HG03045 (cell line): ENCODE data around the gene GDF3.
"Not testable (repeated sequence)": the region's sequence is repeated elsewhere in the genome, so short reads cannot be mapped to it uniquely, and the experiment has no call there.

ENCODE experiments used
- ATAC-seq: cut with Tn5 transposase; IDR thresholded peaks from one replicate; pipeline ENCODE4 v1.9.1; 2021; ENCODE audit warnings: mild to moderate bottlenecking, moderate library complexity; ENCODE audit not compliant: unreplicated experiment

The GDF3 gene

DNA sequence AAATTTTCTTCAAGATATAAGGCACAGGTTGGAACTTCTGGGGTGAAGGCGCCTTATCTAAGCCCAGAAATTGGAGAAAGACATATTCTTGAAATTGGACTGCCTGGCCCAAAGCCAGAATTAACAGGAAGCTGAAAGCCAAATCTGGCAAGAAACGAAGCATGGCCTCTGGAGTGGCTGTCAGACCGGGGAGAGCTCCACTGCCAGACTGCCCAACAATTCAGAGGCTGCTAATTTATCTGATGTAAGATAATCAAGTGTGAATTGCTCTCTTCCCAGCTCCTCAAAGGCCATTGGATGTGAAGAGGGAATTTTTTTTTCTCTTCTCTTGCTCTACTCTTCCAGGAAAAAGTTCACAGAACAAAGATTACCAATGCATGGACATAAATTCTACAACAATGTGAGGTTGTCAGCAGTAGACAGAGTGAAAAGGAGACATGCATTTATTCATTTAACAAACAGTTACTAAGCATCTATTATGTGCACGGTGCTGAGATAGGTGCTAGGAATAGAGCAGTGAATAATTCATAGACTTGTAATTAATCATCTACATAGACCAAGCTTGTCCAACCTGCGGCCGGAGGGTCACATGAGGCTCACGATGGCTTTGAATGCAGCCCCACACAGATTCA is at the start of gene GDF3:
Gene GDF3, minus strand, starts transcription at position 210 of the 632 bp plus-strand sequence. Its CDS starts 47 bp downstream, at position 163.
- no peak for ATAC-seq

DNA sequence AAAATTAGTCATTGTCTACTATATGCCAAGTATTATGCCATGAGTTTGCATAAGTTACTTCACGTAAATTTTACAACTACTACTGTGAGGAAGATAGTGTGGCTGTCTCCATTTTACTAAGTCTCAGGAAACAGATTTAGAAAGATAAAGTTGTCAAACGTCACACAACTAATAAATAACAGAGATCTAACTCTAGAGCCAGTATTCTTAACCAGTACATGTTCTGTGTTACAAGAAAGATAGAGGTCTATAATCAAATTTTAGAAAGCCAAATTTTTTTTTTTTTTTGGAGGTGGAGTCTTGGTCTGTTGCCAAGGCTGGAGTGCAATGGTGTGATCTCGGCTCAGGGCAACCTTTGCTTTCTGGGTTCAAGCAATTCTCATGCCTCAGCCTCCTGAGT is 37.4 kb upstream of the GDF3 start:
- no peak for ATAC-seq

DNA sequence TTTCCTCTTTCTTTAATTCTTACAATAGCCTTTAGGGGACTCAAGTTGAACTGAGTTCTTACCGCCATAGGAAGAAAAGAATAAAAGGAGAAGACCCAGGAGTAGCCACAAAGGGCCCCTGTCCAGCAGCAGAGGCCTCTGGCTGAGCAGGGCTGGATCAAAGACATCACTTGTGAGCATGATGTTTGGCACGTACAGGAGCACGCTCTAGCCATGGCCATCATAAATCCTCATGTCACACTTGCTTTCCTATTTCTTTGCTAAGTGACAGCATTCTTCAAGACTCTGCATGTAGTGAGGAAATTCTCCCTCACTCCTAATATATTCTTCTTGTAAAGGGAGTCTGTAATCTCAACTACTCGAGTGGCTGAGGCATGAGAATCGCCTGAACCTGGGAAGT is 35.9 kb upstream of the GDF3 start:
- no peak for ATAC-seq

DNA sequence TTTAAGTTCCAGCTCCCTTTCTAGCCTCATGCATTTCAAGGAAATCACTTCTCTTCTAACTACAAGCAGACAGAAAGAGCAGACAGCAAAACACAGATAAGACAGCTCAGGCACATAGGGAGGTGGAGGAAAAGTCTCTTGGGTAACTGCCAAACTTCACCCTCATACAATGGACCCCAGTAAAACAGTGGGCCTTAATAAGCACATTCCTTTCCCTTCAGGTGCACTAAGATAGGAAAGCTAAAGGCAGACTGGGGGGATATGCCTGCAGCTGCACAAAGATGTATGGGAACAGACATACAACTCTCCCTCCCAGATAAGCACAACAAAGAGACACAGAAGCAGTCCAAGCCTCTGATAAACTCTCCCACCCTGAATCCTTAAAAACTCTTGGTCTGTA is 35.4 kb upstream of the GDF3 start:
- not testable (repeated sequence) for ATAC-seq

DNA sequence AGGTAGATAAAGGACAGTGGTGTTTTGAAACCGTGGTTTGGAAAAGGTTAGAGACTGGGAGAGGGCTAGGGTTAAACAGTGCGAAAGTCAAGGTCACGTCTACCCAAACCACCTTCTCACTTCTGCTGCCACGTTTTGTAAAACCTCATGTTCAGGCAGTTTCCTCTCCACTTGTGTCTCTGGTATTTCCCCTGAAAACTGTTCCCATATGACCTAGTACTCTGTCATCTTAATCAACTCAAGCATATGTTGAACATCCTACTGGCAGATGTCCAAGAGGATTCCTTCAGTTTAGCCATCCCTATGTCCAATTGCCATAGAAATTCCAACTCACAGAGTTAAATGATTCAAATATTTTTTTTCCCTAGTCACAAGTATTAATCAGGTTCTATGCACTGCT is 34.2 kb upstream of the GDF3 start:
- no peak for ATAC-seq

DNA sequence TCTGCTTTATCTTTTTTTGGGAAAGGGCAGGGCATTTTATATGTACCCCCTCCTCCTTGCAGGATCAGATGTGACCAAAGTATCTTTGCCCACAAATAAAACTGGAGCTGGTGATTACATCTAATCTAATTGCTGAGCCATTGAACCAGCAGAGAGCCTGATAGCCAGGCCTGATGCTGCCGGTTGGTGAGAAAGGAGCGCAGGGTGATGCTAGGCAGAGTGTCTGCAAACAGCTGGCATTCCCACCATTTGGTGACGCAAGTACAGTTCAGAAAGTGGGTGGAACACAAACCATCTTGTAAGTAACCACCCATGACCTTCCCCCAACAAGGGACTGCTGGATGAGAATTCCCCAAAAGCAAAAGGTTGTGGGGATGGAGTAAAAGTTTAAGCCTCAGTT is 28.4 kb upstream of the GDF3 start:
- no peak for ATAC-seq

DNA sequence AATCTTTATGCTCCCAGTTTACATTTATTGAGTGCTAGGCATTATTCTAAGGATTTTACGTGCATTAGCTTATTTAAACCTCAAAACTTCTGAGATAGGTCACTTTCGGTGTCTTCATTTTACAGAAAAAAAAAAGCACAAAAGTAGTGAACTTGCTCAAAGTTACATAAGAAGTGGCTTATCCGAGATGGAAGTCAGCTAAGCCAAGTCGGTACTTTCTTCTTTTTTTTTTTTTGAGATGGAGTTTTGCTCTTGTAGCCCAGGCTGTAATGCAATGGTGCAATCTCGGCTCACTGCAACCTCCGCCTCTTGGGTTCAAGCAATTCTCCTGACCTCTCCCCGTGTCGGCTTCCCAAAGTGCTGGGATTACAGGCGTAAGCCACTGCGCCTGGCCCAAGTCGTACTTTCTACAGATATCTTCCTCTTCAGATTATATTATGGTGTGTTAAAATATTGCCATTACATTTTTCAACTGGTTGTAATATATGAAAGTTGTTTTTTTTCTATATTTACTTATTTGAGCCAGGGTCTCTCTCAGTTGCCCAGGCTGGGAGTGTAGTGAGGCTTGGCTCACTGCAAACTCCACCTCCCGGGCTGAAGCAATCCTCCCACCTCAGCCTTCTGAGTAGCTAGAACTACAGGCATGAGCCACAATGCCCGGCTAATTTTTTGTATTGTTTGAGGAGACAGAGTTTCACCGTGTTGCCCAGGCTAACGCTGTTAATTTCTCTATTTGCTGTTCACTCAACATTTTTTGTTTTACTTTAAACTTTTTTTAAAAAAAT is 24.6 kb upstream of the GDF3 start:
- no peak for ATAC-seq

DNA sequence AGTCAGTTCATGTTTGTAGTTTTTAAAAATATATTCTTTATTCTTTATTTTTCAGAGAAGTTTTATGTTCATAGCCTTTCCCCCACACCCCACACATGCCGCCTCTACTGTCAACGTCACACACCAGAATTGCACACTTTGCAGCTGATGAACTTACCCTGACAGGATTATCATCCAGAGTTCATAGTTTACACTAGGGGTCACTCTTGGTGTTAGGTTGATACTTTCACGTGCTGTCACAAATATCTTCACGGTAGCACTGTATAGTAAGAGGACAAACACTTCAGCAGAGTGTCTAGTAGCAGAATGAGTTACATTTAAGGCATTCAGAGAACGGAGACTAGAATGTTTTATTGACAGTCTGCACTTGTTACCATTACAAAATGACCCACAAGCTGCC is 20.8 kb upstream of the GDF3 start:
- ATAC-seq = no peak

DNA sequence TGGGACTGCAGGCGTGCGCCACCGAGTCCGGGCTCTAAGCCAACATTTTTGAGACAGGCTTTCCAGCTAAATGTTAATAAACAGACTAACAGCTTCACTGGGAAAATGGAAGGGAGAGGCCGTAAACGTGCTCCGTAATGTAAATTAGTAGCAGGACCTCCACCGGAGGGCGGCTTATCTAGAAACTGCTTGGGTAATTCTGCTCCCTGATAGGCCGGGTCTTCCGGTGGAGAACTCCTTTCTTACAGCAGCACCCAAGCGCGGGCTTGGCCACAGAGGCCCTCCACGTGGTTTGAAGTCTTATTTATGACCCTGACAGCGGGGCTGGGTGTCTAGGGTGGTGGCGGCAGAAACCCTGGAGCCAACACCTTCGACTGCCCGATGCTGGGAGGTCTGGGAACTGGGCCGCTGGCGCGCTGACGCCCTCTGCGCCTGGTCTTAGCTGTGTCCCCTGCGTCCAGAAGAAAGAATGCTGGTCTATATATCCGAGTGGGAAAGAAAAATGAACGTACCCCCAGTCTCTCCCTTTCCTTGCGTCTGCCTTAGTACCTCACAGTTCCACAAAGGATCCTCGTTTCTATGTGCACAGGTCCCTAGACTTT is 17.4 kb upstream of the GDF3 start:
- ATAC-seq = no peak

DNA sequence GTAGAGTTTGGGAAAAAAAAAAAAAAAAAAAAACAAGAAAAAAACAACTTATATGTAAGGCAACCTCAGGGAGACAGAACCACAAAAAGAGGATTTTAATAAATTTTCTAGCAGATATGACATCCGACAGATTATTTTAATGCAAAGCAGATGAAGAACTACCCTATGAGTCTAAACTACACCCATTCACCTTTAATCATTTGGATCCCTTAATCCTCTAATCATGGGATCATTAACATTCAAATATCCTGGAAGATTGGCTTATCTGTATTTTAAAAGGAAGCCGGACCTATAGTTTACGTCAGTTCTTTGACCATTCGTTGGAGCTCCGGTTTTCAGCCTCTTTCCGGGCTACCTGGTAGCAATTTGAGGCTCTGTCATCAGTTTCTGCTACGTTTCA is 15.6 kb upstream of the GDF3 start, which contains the start of gene DPPA3:
Gene DPPA3, plus strand, starts transcription at position 301 of the 400 bp plus-strand sequence. CDS start 138 bp downstream, outside the sequence.
- ATAC-seq = no peak

DNA sequence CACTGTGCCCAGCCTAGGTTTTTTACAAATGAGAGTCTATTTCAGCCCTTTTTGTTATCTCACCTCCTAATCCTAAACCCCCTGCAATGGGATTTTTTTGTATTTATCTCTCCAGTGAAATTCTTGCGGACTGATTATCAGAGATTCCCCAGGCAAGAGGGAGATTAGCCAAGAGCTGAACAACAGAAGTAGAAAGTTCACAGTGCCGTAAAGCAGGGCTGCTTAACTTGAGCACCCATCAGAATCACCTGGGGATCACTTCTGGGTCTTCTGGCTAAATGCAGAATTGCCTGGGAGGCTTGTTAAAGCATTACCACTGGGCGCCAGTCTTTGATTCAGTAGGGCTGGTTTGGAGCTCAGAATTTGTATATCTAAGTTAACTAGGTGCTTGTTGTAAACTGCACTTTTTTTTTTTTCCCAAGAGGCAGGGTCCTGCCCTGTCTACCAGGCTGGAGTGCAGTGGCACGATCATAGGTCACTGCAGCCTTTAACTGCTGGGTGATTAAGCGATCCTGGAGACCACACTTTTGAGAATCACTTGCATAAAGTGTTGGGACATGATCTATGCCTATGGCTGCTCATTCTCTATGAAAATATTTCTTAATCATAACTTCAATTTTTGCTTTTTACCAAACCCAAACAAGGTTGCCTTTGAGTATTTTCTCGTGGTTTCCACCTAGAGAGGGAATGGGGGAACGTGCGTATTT is 14.5 kb upstream of the GDF3 start:
- ATAC-seq = no peak

DNA sequence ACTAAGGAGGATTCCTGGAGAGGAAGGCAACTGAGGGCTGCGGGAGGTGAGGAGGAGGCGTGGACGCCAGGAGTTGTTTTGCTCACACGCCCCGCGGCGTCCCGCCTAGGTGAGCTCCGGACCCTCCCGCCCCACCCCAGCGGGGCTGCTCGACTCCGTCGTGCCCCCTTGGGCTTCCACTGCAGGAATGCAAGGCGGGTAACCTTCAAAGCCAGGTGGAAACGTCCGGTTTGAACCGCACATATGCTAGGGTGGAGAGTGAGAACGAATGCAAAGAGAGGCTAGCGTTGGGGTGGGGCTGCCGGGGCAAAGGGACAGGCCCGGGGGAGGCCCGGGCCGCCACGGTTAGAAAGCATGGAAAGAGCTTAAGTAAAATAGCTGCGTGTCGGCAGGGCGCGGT is 10.3 kb upstream of the GDF3 start:
- ATAC-seq = no peak

DNA sequence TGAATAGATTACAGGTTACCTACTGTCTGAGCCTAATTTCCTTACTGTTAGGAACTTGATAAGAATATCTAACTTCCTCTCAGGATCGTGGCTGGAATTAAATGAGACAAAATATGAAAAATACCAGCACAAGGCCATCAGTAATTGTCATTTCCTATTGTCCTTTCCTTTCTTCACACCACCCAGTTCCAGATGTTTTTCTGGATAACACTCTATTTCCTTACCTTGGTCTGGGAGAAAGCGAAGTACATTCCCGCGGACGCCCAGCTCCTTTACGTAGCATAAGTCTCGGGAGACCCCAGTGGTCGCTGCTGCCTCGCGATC is 376 bp downstream of the GDF3 start:
- no peak for ATAC-seq

DNA sequence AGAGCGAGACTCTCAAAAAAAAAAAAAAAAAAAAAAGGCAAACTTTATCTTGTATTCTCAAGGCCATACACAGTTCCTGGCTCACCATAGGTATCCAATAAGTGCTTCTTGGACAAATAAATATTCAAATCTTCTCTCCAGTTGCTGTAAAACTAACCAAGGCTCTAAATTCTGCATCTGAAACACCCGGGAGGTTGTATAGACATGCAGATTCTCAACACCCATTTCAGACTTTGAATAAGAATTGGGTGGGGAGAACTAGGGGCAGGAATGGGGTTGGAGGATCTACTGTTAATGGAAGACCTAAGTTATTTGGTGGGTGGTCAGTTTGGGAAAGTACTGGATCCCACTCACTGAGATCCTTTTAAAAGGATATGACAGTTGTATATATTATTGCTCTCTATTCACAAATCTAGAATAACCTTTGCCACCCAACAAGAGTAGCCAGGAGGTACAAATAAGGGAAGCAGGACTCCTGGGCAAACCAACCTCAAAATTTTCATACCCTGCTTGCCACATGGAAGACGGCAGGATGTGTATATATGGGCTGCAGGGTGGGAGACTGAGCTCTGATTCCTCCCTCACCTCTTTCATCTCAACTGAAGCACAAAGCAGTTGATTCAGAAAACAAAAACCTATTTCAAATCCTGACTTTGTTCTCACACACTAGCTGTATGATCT is 879 bp downstream of the GDF3 start:
- no peak for ATAC-seq

DNA sequence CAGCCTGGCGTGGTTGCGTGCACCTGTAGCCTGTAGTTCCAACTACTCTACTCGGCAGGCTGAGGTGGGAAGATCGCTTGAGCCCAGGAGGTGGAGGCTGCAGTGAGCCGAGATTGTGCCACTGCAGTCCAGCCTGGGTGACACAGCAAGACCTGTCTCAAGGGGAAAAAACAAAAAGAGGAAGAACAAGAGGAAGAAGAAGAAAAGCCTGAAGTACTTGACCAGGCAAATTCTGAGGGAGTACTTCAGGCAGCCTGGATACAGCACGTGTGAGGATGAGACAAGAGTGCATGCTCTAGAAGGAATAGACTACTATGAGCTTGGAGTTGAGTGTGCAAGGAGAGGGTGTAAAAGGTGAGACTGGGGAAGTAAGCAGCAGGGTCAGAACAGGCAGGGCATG is 1.8 kb downstream of the GDF3 start:
- no peak for ATAC-seq

DNA sequence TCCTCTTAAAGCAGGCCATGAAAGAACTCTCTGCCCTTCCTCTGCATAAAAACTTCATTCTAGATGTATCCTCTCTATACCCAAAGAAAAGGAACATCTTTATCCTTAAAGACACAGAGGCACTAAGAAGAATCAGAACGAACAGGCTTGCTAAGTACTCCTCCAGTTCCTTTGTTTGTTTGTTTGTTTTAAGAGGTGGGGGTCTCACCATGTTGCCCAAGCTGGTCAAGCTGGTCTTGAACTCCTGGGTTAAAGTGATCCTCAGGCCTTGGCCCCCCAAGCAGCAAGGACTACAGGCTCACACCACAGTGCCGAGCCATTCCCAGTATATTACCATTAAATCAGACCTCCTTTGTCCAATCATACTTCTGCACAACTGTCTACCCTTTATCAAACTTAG is 14.0 kb downstream of the GDF3 start:
- ATAC-seq = no peak

DNA sequence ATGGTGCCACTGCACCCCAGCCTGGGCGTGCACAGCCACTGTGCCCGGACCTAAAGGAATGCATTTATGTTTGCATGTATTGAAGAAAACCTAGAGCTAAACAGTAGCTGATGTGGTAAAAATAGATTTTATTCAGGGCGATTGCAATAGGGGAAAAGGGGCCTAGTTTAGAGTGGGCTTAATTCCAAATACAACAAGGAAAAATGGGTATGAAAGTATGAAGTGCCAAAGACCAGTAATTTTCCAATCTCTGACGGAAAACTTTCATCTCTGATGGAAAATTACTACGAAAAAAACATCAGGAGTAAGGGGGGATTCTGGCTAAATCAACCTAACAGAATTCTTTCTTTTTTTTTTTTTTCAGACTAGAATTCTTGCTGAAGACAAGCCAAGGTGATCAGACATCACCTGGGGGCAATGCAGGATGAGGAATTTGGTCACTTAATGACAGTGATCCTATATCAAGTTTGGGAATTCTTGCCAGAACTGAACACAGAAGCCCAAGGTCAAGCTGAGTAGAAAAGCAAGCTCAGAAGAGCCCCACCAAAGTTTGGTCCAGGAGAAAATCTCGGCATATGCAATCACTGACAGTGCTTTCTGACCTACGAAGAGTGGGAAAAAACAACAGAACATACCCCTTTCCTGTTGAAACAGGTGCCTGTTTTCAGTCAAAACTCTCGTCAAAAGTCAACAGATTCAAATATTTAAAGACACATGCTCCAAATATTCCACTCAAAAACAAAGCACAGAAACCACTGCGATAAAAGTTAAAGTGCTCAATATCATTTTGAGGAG is 16.1 kb downstream of the GDF3 start:
- ATAC-seq = no peak

DNA sequence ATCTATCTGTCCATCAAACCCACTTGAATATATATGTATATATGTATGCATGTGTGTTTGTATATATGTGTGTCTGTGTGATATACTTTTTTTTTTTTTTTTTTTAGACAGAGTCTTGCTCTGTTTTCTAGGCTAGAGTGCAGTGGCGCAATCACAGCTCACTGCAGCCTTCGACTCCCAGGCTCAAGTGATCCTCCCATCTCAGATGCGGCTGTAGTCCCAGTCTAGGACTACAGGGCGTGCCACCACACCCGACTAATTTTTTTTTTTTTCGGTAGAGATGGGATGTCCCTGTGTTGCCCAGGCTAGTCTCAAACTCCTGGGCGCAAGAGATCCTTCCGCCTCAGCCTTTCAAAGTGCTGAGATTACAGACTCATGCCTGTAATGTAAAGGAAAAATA is 16.8 kb downstream of the GDF3 start:
- no peak for ATAC-seq

DNA sequence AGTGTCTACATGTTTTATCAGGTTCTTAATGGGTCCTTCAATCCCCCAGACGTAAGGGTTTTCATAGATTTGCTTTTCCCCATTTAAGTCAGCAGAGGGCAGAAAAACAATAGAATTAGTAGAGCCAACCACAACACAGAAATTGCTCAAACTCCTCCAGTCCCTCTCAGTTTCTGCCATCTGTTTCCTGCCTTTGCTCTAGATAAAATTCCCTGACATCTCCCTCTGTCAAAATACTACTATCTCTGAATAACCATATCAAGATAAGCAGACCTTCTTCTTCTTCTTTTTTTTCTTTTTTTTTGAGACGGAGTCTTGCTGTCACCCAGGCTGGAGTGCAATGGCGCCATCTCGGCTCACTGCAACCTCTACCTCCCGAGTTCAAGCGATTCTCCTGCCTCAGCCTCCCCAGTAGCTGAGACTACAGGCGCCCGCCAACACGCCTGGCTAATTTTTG is 18.1 kb downstream of the GDF3 start:
- not testable (repeated sequence) for ATAC-seq

DNA sequence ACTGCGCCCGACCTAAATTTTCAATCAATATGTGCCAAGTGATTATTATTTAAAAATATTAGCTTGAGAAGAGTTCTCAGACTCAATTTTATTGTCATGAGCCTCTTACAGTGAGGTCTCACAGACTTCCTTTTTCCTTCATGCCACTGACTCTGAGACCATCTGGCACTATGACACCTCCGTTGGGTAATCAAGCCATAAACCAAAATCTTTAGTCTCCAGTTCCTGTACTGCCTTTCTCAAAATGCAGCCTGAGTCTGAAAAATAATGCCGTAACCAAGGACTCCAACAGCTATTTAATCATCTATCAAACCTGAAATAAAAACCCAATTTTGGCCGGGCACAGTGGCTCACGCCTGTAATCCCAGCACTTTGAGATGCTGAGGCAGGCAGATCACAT is 20.1 kb downstream of the GDF3 start:
- not testable (repeated sequence) for ATAC-seq
